ENCODE measurements around the gene DHCR24.

DHCR24 gene

DNA sequence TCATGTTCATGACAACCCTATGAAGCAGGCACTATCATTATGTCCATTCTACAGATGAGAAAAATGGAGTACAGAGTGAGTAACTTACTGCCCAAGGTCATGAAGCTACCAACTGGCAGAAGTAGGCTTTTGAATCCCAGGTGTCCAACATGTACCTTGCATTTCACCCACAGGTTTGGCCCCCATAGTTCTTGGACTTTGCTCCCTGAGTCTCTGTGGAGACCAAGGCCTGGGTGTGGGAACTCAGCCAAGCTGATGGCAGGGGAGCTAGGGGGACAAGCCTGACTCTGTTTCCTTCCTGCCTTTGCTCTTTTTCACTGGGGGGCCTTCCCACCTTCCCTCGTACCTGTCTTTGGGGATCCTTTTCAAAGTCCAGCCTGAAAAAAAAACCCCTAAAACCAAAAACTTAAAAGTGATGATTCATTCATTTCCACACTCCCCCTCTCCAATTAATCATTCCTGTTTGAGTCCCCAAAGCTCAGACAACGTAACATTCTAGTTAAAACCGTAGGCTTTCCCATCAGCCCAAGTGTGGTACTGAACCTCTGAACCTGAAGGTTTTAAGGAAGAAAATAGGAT is 77.4 kb downstream of the DHCR24 start:
- H3K4me1 ChIP-seq (ENCODE audit: control insufficient read depth, insufficient read depth, low read length): peaks cover 16% of the 10 kb centered on the region
- no peaks in the 10 kb centered on the region for H3K9me3 ChIP-seq (ENCODE audit: control insufficient read depth, insufficient read depth, low read length)
- H3K4me3 ChIP-seq (ENCODE audit: low read depth, low read length): no peak overlapping the region
- H3K36me3 ChIP-seq (ENCODE audit: control insufficient read depth, insufficient read depth, low read length): no peaks in the 10 kb centered on the region
- no peak overlapping the region for H3K9ac ChIP-seq (ENCODE audit: low read depth, low read length)
- peaks cover 2% of the 10 kb centered on the region for H3K27me3 ChIP-seq (ENCODE audit: control insufficient read depth, insufficient read depth, low read length)

DNA sequence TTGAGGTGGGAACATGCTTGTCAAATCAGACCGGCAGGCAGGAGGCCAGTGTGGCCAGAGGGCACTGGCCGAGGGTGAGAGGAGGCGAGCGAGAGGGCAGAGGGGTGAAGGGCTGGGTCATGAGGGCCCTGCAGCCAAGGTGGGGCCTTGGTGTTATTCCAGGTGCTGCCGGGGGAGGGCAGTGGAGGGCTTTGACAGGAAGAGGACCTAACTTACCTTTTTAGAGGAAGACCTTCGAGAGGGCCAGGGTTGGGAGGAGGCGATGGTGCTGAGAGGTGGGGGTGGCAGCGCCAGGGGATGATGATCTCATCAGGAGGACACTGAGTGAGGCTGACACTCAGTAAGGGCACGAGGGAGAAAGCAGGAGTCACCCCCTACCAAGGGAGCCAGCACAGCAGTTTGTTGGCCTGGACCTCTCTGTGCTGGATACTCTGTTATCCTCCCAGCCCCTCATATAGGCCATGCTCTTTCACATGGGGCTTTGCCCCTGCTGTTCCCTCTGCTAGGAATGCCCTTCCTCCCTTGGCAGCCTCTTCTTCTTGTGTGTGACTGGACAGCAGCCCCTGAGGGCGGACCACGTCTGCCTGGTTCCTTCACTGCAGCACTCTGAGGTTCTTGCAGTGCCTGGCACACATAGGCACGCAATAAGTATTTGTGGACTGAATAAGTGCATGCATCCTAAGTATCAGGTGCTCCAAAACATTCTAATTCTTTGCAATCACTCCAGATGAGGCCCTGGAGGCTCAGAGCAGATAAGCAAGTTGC is 78.4 kb downstream of the DHCR24 start:
- H3K4me3 ChIP-seq (ENCODE audit: low read depth, low read length): no peak overlapping the region
- no peak overlapping the region for H3K9ac ChIP-seq (ENCODE audit: low read depth, low read length)
- H3K27me3 ChIP-seq (ENCODE audit: control insufficient read depth, insufficient read depth, low read length): peaks cover 2% of the 10 kb centered on the region
- H3K9me3 ChIP-seq (ENCODE audit: control insufficient read depth, insufficient read depth, low read length): no peaks in the 10 kb centered on the region
- H3K36me3 ChIP-seq (ENCODE audit: control insufficient read depth, insufficient read depth, low read length): no peaks in the 10 kb centered on the region
- H3K4me1 ChIP-seq (ENCODE audit: control insufficient read depth, insufficient read depth, low read length): peaks cover 6% of the 10 kb centered on the region

DNA sequence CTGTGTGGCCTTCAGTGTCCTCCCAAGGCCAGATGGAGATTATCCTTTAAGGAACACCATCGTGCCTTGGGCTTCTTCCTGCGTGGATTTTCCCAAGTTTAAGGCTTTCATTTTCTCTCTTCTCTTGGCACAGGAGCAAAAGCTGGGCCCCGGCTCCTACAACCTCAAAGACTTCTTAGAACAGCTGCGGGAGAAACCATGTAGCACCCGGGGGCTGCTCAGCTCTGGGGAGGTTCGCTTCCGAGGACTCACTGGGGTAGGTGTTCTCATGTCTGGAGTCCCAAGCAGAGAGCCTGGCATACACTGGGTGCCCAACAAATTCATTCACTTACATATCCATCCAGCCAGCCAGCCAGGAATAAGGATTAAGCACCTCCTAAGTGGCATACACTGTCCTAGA is 79.2 kb downstream of the DHCR24 start:
- Histone ChIP-seq H3K36me3 (ENCODE audit: control insufficient read depth, insufficient read depth, low read length) (no peaks in the 10 kb centered on the region), H3K4me1 (ENCODE audit: control insufficient read depth, insufficient read depth, low read length) (peaks cover 3% of the 10 kb centered on the region), H3K9me3 (ENCODE audit: control insufficient read depth, insufficient read depth, low read length) (no peaks in the 10 kb centered on the region), H3K9ac (ENCODE audit: low read depth, low read length) (no peak overlapping the region), H3K27me3 (ENCODE audit: control insufficient read depth, insufficient read depth, low read length) (peaks cover 2% of the 10 kb centered on the region), H3K4me3 (ENCODE audit: low read depth, low read length) (no peak overlapping the region)

DNA sequence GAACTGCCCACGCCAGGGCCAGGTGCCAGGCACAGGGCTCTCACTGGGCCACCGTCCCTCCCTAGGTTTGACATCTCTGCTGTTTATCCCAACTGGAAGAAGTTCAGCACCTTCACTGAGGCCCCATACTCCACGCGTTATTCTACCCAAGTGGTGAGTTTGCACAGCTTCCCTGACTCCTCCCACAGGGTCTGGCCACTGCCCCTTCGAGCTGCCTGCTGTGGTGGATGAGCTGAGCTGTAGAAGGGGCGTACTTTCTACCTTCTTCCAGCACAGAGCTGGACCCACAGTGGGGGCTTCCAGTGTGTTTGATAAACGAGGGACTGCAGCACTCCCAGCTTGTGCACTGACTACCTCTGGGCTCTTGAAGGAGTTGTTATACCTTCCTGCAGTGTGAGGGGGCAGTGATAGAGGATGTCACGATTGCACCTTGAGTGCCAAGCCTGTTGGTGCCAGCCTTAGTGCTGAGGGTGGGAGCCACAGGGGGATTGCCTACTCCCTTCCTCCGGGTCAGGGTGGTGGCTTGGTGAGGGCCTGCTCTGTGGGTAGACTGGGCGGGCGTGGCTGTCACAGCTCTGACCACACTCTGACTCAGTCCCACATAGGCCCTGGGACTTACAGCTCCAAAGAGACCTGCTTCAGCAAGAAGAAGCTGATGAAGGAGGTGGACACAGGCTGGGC is 79.9 kb downstream of the DHCR24 start:
- Histone ChIP-seq H3K36me3 (ENCODE audit: control insufficient read depth, insufficient read depth, low read length) (no peaks in the 10 kb centered on the region), H3K27me3 (ENCODE audit: control insufficient read depth, insufficient read depth, low read length) (peaks cover 2% of the 10 kb centered on the region), H3K9ac (ENCODE audit: low read depth, low read length) (no peak overlapping the region), H3K4me3 (ENCODE audit: low read depth, low read length) (no peak overlapping the region), H3K9me3 (ENCODE audit: control insufficient read depth, insufficient read depth, low read length) (no peaks in the 10 kb centered on the region), H3K4me1 (ENCODE audit: control insufficient read depth, insufficient read depth, low read length) (peaks cover 3% of the 10 kb centered on the region)

DNA sequence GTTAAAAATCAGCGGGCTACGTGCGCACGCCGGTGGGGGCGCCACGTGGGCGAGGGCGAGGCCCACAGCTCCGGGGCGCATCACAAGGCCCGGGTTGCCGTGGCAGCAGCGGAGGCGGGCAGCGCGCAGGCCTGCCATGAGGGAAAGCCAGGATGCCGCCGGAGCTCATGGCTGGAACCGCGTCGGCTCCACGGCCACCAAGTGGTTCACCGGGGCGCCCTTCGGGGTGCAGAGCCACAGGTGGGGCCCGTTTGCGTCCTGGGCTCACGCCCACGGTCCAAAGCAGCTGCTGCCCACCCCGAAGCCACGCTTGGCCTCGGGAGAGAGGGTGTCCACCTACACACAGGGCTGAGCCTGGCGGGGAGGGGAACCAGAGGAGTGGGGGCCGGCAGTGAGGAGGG is 81.0 kb downstream of the DHCR24 start:
- peaks cover 3% of the 10 kb centered on the region for H3K4me1 ChIP-seq (ENCODE audit: control insufficient read depth, insufficient read depth, low read length)
- H3K9me3 ChIP-seq (ENCODE audit: control insufficient read depth, insufficient read depth, low read length): no peaks in the 10 kb centered on the region
- no peak overlapping the region for H3K4me3 ChIP-seq (ENCODE audit: low read depth, low read length)
- H3K9ac ChIP-seq (ENCODE audit: low read depth, low read length): no peak overlapping the region
- H3K27me3 ChIP-seq (ENCODE audit: control insufficient read depth, insufficient read depth, low read length): peaks cover 12% of the 10 kb centered on the region
- no peaks in the 10 kb centered on the region for H3K36me3 ChIP-seq (ENCODE audit: control insufficient read depth, insufficient read depth, low read length)

DNA sequence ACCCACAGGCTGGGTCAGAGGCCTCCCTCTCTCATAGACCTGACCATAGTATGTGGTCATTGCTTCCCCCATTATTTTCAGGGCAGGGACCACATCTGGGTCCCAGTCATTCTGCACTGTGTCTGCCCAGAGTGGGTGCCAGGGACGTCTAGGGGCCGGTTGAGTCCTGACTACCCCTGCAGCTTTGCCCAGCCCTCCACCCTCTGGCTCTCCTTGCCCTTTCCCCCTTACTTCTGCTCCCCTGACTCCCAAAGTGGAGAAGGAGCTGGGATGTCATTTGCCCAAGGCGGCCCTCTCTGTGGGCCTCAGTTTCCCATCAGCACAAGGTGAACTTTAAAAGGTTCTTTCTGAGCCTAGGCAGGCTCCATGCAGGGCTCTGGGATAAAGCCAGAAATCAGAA is 81.5 kb downstream of the DHCR24 start:
- Histone ChIP-seq H3K9me3 (ENCODE audit: control insufficient read depth, insufficient read depth, low read length) (no peaks in the 10 kb centered on the region), H3K9ac (ENCODE audit: low read depth, low read length) (no peak overlapping the region), H3K36me3 (ENCODE audit: control insufficient read depth, insufficient read depth, low read length) (no peaks in the 10 kb centered on the region), H3K4me1 (ENCODE audit: control insufficient read depth, insufficient read depth, low read length) (peaks cover 3% of the 10 kb centered on the region), H3K27me3 (ENCODE audit: control insufficient read depth, insufficient read depth, low read length) (peaks cover 15% of the 10 kb centered on the region), H3K4me3 (ENCODE audit: low read depth, low read length) (no peak overlapping the region)

DNA sequence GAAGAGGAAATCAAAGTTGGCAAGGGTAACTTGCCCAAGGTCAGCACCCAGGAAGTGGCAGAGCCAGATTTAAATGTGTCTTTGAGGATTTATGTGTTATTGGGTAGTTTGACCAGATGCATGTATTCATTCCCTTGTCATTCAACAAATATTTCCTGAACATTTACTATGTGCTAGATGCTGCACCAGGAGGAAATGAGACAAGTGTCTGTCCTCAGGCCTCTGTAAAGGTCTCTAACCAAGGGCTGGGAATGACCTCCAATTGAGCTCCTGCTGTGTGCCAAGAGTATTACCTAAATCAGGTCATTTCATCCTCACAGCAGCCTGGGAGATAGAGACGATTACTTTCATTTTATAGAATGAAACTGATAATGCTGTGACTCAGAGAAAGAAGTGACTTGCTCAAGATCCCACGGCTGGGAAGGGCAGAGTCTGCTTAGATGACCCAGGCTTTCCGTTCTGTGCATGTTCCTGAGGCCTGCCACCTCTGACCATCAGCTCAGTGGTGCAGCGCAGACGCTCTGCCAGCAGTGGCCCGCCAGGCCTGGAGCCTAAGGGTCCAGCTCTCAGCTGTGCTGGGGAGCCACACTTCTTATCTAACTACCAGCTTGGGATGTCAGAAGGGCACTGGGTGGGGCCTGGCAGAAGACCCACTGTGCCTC is 82.4 kb downstream of the DHCR24 start:
- no peaks in the 10 kb centered on the region for H3K9me3 ChIP-seq (ENCODE audit: control insufficient read depth, insufficient read depth, low read length)
- H3K27me3 ChIP-seq (ENCODE audit: control insufficient read depth, insufficient read depth, low read length): peaks cover 21% of the 10 kb centered on the region
- no peaks in the 10 kb centered on the region for H3K36me3 ChIP-seq (ENCODE audit: control insufficient read depth, insufficient read depth, low read length)
- H3K4me1 ChIP-seq (ENCODE audit: control insufficient read depth, insufficient read depth, low read length): no peaks in the 10 kb centered on the region
- no peak overlapping the region for H3K9ac ChIP-seq (ENCODE audit: low read depth, low read length)
- H3K4me3 ChIP-seq (ENCODE audit: low read depth, low read length): no peak overlapping the region

DNA sequence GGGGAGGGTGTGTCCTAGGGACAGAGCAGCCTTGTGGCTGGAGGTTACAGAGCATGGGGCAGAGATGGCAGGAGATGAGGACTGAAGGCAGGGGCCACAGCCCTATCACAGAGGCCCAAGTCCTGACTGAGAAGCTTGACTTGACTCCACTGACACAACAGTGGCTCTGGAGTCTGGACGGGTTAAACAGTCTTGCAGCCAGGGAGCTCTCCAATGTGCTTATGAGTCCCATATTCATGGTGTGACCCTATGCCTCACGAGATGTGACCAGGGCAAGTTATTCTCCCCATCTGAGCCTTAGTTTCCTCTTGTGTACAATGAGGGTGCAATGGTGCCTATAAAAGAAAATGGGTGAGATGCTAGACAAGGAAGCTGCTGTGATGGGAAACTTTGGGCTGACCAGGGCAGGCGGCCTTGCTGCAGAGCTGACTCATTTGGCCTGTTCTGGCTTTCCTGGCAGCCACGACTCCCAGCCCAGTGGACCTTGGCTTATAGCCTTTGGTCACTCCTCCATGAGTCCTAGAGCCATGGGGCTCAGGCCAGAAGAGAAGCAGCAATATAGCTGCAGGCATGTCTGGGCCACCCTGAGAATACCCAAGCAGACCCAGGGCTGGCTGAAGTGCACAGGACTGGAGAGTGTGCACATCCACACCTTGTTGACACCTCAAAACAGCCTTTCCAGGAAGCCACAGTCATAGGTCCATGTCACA is 83.1 kb downstream of the DHCR24 start:
- Histone ChIP-seq H3K4me3 (ENCODE audit: low read depth, low read length) (no peak overlapping the region), H3K36me3 (ENCODE audit: control insufficient read depth, insufficient read depth, low read length) (no peaks in the 10 kb centered on the region), H3K4me1 (ENCODE audit: control insufficient read depth, insufficient read depth, low read length) (no peaks in the 10 kb centered on the region), H3K9me3 (ENCODE audit: control insufficient read depth, insufficient read depth, low read length) (no peaks in the 10 kb centered on the region), H3K9ac (ENCODE audit: low read depth, low read length) (no peak overlapping the region), H3K27me3 (ENCODE audit: control insufficient read depth, insufficient read depth, low read length) (peaks cover 25% of the 10 kb centered on the region)

DNA sequence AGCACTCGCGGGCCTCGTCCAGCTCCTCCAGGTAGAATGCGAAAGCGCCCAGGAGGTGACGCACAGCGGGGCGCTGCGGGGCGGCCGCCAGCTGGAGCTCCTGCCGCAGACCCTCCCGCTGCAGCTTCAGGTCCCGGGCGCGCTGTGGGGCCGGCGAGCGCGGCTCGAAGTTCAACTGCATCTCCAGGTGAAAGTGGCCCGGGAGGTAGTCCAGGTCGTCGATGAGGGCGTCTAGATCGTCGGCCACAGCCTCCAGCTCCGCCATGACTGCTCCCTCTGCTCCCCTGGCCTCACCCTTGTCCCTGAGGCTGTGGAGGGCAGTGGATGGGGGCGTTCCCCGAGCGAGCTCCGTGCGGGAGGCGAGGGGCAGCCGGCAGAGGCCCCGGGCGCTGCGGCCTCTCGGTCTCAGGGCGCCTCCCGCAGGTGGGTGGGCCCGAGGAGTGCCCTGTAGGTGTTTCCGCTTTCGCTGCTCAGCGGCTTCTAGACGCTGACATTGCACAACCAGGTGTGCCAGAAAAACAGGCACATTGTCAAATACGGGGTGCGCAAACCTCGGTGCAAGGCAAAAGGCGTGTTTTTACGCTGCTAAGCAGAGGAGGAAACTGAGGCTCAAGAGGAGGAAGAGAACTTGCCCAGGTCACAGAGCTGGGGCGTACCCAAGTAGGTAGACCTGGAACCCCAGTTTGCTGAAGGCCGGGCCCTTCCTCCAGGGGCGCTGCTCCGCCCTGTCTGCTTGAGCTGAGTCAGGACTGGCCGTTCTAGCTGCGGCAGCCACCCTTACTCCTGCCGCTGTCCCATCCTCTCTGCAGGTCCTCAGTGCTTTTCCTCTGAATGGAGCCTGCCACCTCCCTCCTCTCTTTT is 85.9 kb downstream of the DHCR24 start, which contains the start of gene TTC22:
Gene TTC22, minus strand, starts transcription at position 425 of the 861 bp plus-strand sequence. Its CDS starts 160 bp downstream, at position 265.
- Histone ChIP-seq H3K36me3 (ENCODE audit: control insufficient read depth, insufficient read depth, low read length) (no peaks in the 10 kb centered on the region), H3K27me3 (ENCODE audit: control insufficient read depth, insufficient read depth, low read length) (peaks cover 25% of the 10 kb centered on the region), H3K9ac (ENCODE audit: low read depth, low read length) (peak within 1 kb of the TSS; percentile 54), H3K4me3 (ENCODE audit: low read depth, low read length) (peak within 1 kb of the TSS; percentile 33), H3K9me3 (ENCODE audit: control insufficient read depth, insufficient read depth, low read length) (no peaks in the 10 kb centered on the region), H3K4me1 (ENCODE audit: control insufficient read depth, insufficient read depth, low read length) (no peaks in the 10 kb centered on the region)

DNA sequence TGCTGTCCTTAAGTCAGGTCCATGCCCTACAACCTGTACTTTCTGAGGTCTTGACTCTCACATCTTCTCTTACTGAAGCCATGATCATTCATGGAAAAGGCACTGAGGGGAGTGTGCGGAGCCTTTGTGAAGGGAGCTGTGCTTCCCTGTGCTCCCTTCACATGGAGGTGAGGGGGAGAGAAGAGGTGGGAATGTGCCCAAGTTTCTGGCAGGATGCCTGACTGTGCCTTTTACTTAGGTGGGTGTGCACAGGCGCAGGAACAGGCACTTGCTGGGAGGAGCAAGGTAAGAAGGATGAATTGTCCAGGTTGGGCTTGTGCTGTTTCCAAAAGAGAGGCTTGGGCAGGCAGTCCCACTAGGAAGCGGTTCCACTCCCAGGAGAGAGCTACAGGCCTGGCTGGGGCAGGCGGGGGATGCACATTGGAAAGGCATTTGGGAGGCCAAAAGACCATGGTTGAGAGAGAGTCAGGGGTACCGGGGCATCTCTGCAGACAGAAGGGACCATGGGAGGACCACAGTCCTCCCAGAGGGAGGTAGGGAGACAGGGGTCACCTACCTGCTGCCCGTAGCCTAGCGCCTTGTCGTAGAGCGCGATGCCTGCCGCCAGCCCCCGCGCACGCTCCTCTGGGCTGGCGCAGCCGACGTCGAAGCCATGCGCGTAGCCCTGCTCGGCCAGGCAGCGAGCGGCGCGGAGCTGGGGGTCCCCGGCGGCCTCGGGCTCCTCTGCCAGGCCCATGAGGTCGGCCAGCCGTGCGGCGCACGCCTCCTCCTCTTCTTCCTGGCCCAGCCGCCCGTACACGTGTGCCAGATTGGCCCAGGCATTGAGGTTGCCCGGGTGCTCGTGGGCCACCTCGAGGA is 86.7 kb downstream of the DHCR24 start:
- Histone ChIP-seq H3K27me3 (ENCODE audit: control insufficient read depth, insufficient read depth, low read length) (peaks cover 25% of the 10 kb centered on the region), H3K4me3 (ENCODE audit: low read depth, low read length) (peak overlapping the region; percentile 33), H3K4me1 (ENCODE audit: control insufficient read depth, insufficient read depth, low read length) (peaks cover 1% of the 10 kb centered on the region), H3K9me3 (ENCODE audit: control insufficient read depth, insufficient read depth, low read length) (no peaks in the 10 kb centered on the region), H3K9ac (ENCODE audit: low read depth, low read length) (no peak overlapping the region), H3K36me3 (ENCODE audit: control insufficient read depth, insufficient read depth, low read length) (no peaks in the 10 kb centered on the region)

All from iPS-15b (cell line).